Adipose tissue (tissue), 3 donors: ENCODE measurements around the gene SCGB3A2. TPM values are rescaled to one million over a fixed set of nuclear protein-coding genes. Genes with fewer than 3 reads are reported as not detected.
"Not testable (repeated sequence)": the region's sequence is repeated elsewhere in the genome, so short reads cannot be mapped to it uniquely, and the experiment has no call there.

Source experiments
- H3K27ac ChIP-seq: one replicate; pipeline ENCODE4 v1.5.1; 2013; ENCODE audit warnings: low read depth, low read length
- WGBS, 3 donors: extraction: QIAGEN DNeasy Blood & Tissue Kit; methylation state at CpG; one replicate each; pipeline ENCODE4 v1.1.7; 2013; 5-methylcytosine and 5-hydroxymethylcytosine counted together
- polyA plus RNA-seq, 3 donors: library from polyadenylated mRNA; stranded (reverse); fragments of 200-250 nt; gene quantifications; one replicate each; pipeline ENCODE4 v1.2.3, GENCODE V29; 2013
- donor health status: healthy with polysubstance abuse.
- donor health status: Bipolar disorder and iron deficiency.
- donor health status: healthy.

SCGB3A2 gene
- polyA plus RNA-seq, 3 donors = not detected

DNA sequence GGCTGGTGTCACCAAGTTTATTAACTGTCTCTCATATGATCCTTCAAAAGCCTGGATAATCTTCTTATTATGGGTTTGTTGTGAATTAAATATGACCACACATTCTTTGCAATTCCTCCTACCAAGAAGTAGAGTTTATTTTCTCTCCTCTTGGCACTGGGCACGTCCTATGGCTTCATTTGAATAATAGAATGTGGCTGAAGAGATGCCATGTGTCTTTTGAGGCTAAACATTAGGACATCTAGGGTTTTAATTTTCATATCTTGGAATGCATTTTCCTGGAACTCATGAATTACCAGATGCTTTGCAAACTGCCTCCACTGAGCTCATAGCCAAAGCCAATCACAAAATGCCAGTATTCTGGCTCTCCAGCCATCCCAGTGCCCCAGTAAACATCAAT lies 19.9 kb upstream of the SCGB3A2 start:
- H3K27ac ChIP-seq = no peak overlapping the region
- 63 to 79% (median 68%) methylated on average over 1 of the region's 1 CpG for WGBS, 3 donors

DNA sequence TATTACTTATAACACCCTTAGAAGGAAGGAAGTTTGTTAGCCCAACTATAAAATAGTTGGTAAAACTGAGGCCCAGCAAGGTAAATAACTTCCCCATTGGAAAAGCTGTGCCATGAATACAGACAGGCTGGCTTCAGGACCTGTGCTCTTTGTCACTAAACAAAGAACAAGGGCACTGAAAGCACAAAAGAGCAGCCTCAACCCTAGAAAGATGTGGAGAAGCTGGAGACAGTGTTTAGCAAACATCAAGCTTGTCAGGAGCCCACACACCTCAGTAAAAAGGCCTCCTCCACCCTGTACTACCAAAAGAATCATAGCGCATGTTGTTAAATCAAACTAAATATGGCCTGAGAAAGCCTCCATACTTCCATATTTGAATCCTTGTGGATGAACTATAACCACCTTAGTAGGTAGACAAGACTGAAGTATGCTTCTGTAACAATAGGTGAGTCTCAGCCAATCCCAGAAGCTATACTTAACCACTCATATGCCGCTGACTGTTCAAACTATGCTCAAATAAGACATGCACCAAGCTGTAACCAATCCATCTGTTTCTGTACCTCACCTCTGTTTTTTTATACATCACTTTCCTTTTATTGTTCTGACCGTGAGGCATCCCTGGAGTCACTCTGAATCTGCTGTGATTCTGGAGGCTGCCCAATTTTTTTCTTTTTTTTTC lies 18.4 kb upstream of the SCGB3A2 start:
- 86 to 91% (median 87%) methylated on average over 3 of the region's 3 CpGs for WGBS, 3 donors
- H3K27ac ChIP-seq = no peak overlapping the region

DNA sequence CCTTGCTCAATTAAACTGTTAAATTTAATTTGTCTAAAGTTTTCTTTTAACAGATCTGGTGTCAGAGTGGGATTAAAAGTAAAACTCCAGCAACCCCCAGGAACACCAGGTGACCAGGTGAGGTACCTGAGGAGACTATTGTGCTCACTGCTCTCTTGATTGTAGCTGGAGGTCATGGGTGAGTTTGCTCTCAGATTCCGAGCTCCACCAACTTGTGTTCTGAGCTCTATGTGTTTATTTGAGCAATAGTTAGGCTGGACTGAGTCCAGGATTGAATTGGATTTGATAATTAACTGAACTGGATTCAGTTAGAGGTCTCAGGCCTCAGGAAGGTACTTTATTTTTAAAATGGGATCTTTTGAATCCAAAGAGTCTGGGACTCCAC lies 17.9 kb upstream of the SCGB3A2 start:
- WGBS, 3 donors = 27 to 87% (median 85%) methylated on average over 1 of the region's 1 CpG
- H3K27ac ChIP-seq = no peak overlapping the region

DNA sequence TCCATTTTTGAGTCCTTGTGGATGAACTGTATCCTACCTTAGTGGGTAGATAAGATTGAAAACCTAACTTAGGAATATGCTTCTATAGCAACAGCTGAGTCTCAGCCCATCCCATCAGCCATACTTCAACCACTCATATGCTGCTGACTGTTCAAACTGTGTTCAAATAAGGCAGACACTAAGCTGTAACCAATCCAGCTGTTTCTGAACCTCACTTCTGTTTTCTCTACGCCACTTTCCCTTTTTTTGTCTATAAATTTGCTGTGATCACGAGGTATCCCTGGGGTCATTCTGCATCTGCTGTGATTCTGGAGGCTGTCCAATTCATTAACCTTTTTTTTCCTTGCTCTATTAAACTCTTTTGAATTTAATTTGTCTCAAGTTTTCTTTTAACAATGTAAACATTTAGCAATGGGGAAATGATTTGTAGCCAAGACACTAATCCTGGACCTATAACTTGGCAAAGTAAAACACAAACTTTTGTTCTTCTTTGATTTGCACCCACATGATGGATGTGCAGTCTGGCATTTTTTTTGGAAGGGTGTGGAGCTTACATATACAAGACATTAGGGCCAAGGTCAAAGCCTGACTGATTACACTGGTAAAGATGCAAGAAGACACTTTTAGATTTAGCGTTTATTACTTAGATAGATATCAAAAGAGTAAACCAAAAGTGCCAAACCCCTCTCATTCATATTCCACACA lies 14.9 kb upstream of the SCGB3A2 start:
- WGBS, 3 donors = 38 to 43% (median 39%) methylated on average over 3 of the region's 3 CpGs
- H3K27ac ChIP-seq = no peak overlapping the region

DNA sequence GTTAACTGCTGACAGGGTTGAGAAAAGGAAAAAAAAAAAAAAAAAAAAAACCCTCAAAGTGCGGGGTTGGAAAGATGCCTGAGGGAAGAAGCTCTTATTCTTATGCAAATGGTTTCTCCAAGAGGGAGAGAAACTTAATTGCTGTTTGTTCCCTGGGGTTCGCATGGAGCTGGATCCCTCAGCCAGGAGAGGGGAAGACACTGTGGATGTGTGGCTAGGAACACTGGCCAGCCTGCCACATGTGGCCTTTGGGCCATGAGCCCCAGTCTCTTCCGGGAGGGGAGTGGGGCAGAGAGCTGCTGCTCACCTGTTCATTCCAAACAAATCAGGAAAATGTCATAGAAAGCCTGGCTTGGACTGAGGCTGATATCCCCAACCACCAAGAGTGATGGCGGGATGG lies 9.4 kb upstream of the SCGB3A2 start:
- WGBS, 3 donors = 48 to 58% (median 54%) methylated on average over 4 of the region's 4 CpGs
- no peak overlapping the region for H3K27ac ChIP-seq

DNA sequence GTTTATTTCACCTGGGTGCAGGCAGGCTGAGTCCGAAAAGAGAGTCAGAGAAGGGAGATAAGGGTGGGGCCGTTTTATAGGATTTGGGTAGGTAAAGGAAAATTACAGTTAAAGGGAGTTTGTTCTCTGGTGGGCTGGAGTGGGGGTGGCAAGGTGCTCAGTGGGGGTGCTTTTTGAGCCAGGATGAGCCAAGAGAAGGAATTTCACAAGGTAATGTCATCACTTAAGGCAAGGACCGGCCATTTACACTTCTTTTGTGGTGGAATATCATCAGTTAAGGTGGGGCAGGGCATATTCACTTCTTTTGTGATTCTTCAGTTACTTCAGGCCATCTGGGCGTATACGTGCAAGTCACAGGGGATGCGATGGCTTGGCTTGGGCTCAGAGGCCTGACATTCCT lies 8.6 kb upstream of the SCGB3A2 start:
- 69 to 75% (median 71%) methylated on average over 4 to 6 of the region's 6 CpGs for WGBS, 3 donors
- not testable (repeated sequence) for H3K27ac ChIP-seq

DNA sequence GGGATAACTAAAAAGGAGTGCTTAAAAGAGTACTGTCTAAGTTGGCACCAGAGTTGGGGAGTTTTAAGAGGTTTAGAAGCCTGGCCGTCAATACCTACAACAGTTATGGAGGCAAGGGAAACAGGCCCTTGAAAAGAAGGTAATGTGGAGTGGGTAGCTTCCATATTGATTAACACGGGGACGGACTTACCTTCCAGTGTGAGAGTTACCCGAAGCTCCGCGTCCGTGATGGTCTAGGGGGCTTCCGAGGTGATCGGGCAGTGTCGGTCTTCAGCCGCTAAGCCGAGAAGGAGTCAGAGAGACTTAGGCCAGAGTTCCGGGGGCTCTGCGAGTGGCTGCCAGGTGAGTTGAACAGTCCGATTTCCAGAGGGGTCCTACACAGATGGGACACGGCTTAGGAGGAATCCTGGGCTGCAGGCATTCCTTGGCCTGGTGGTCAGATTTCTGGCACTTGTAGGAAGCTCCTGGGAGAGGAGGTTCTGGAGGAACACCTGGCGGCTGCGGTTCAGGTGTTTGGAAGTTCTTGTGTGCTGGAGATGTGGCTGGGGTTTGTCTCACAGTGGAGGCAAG lies 6.4 kb upstream of the SCGB3A2 start:
- 92 to 96% (median 93%) methylated on average over 17 to 18 of the region's 18 CpGs for WGBS, 3 donors

DNA sequence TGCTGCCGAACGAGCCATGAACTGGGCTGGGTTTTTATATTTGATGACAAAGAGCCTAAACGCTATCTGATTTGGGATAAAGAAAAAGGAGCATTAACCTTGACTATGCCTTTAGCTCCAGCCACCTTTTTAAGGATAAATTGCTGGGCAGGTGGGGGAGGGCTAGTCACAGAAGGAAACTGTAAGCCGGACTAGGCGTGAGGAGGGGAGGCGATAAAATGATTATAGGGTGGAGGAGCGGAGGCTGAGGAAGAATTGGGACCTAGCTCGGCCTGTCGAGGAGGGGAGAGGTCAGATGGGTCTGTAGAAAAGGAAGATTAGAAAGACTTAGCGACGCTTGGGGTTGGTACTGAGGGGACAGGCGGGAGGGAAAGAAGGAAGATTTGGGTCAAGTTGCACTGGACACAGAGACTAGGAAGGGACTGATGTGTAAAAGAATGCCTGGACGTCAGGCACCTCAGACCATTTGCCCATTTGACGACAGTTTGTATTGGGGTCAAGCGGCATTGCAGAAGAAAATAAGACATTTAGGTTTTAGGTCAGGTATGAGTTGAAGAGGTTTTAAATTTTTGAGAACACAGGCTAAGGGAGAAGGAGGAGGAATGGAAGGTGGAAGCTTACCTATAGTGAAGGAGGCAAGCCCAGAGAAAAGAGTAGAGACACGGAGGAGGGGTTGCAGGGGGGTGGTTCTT lies 5.6 kb upstream of the SCGB3A2 start:
- 83 to 88% (median 87%) methylated on average over 16 of the region's 16 CpGs for WGBS, 3 donors
- not testable (repeated sequence) for H3K27ac ChIP-seq

More for the DNA sequence above, 6.4 kb upstream of the SCGB3A2 start:
- not testable (repeated sequence) for H3K27ac ChIP-seq

DNA sequence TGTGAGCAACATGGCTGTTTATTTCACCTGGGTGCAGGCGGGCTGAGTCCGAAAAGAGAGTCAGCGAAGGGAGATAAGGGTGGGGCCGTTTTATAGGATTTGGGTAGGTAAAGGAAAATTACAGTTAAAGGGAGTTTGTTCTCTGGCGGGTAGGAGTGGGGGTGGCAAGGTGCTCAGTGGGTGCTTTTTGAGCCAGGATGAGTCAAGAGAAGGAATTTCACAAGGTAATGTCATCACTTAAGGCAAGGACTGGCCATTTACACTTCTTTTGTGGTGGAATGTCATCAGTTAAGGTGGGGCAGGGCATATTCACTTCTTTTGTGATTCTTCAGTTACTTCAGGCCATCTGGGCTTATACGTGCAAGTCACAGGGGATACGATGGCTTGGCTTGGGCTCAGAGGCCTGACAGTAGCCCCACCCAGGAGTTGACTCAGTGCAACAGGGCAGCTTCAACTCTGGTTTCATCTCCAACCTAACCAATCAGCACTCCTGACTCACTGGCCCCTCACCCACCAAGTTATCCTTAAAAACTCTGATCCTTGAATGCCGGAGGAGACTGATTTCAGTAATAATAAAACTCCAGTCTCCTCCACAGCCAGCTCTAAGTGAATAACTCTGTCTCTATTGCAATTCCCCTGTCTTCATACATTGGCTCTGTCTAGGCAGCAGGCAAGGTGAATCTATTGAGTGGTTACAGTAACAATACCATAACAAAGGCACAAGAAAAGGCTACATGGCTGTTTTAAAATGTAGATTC lies 4.2 kb upstream of the SCGB3A2 start:
- WGBS, 3 donors = 81 to 89% (median 83%) methylated on average over 5 of the region's 8 CpGs
- H3K27ac ChIP-seq = not testable (repeated sequence)

DNA sequence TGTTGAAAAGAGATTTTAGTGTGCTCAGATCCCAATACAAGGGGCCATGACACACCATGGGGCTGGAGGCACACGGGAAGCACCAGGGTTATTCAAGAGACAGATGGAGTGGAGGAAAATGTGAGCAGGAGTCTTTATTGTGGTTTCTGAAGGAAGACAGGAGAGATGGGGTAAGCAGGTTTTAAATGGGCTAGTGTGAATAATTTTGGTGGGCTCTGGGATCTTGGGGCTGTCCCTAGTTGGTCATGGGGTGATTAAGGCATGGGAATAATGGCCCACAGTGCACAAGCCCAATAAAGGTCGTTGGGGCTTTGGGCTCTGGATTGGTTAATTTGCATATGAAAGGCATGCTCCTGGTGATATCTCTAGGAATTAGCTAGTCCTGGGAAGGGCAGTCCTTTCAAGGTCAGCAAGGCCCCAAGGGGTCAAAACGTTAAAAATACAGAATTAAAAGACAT lies 3.6 kb upstream of the SCGB3A2 start:
- no peak overlapping the region for H3K27ac ChIP-seq
- WGBS, 3 donors = 45 to 47% (median 46%) methylated on average over 3 of the region's 3 CpGs

DNA sequence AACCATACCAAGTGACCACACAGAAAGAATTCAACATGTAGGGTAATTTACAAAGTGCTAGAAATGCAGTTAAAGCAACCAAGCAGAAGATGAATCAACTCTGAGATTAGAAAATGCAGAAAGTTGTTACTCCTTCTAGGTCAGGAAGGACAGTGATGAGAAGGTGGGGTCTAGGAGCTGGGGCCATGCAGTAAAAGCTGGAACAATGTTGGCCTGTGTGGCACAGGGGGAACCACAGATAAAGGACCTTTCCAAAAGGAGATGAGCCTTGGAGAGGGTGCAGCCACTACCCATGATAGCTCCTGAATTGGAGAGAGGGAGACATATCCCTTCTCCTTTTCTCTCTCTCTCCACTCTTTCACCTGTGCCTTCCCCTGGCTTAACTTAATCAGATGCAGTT lies 2.4 kb upstream of the SCGB3A2 start:
- H3K27ac ChIP-seq = no peak overlapping the region

DNA sequence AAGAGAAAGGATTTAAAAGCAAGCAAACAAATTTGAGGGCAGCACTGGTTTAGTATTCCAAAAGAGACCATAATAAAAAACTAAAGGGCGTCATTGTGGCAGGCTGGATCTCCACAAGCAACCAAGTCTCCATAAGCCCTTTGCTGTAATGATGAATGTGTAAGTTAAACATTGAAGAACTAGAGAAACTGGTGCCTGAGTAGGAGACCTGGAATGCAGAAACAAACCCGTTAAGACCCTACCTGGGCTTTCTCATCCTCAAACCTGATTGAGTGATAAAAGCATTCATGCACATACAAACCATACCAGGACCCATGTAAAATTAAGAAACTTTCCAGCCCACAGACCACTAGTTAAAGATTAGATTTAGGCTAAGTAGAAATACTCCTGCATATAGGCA lies 1.9 kb upstream of the SCGB3A2 start:
- H3K27ac ChIP-seq = no peak overlapping the region
- WGBS, 3 donors = 64 to 76% (median 73%) methylated on average over 2 of the region's 2 CpGs

DNA sequence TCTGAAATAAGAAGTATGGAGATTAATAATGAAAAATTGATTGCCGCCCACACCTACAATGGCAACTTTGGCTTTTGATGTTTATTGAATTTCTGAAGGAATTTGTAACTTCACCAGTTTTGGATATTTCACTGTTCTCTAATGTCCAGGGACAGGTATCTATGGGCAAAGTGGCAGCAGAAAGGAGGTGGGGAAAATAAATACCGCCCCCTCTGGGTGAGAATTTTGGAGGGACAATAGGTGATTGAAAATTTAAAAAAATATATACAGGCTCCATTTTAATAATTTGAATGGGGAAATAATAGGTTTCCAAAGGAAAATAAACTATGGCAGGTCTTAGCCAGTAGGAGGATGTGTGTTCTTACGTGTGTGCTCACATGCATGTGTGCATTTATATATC lies 1.3 kb downstream of the SCGB3A2 start:
- WGBS, 3 donors = 93 to 94% (median 94%) methylated on average over 3 of the region's 3 CpGs
- no peak overlapping the region for H3K27ac ChIP-seq

DNA sequence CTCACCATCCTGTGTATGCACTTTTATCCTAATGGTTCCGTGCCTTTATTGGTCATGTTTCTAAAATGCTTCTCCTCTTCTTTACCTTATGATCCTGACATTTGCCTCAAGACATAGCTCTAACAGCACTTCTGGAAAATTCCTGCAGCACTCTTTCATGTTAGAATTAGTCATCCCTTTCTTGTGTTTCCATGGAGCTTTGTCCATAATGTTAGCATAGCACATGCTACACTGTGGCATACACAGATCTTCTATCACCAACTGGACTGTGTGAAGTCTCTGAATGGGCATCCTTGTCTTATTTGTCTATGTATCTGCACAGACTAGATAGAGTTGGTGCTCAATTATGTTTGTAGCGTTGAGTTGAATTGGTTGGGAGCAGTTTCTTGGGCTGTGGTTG lies 2.0 kb downstream of the SCGB3A2 start:
- WGBS, 3 donors = 92 to 97% (median 94%) methylated on average over 2 of the region's 2 CpGs
- H3K27ac ChIP-seq = no peak overlapping the region

DNA sequence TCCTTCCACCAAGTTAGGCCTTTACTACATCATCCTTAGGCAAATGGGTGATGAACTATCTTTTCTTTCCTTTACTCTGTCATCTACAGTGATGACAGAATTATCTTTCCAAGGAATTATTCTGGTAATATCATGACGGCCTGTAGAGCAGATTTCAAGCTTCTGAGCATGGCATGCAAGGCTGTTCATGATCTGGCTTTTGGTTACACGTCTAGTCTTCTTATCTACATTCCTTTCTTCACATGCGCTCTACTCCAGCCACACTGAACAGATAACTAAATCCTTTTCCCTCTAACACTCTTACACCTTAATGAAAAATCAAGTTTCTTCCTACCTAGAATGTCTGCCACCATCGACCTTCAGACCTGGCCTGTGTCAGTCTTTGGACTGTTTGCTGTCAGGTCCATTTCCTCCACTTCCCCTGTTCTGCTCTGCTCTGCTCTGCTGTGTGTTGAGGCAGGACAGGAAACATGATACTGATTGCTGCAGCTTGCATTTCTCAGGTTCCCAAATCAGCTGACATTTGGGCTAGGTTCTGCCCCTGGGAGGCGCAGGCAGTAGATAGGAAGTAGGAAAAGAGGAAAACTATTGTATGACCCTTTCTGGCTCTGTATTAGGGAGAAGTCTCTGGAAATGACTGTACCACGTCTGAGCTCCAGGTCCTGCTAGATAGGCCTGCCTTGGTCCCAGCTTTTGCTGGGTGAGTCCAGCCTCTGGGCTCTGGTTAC lies 4.2 kb downstream of the SCGB3A2 start:
- 49 to 67% (median 64%) methylated on average over 6 of the region's 6 CpGs for WGBS, 3 donors
- no peak overlapping the region for H3K27ac ChIP-seq

DNA sequence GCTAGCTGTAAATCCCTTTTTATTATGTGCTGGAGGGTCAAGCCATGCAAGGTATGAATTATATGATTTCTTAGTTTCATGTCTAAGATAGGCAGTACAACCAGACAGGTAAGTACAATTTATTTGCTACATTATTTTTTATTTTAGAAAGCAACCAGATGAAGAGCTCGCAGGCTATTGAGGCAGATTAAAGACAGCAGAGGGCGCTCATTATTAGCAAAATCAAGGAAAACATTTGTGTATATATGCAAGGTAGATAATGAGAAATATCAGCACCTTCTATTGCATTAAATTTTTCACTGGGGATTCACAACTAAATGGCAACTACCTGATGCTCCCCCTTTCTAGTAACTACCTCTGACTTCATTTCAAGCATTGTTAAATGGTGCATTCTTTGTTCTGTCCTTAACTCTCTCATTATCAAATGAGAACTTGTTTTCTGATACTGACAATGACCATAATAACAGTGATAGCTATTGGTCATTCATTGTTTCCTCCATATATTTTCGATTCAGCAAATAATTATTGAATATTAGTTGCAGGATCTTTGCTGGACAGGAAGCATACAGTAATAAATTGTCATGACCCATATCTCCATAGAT lies 8.6 kb downstream of the SCGB3A2 start:
- no peak overlapping the region for H3K27ac ChIP-seq
- WGBS, 3 donors = 5 to 19% (median 6%) methylated on average over 3 of the region's 3 CpGs

DNA sequence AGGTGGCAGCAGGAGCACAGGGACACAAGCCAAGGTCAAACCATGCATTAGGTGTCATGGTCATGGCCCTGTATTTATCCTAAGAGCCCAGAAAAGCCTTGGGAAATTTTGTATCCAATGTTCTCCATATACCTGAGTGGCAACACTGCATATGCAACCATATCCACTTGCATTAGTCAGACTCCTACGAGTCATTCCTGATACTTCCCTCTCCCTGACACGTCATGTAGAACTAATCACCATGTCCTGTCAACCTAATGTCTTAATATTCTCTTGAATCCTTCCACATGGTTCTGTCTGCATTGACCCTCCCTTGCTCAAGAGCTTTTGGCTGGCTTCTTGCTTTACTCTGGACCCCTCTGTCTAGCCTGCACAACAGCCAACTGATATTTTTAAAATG lies 9.4 kb downstream of the SCGB3A2 start:
- WGBS, 3 donors = 54 to 91% (median 56%) methylated on average over 2 of the region's 2 CpGs
- H3K27ac ChIP-seq = no peak overlapping the region
